Activated CD8-positive, alpha-beta memory T cell treated with anti-CD3 and anti-CD28 coated beads for 48 hours (primary cell): Measurements from ENCODE around the gene FUNDC1.
"Not testable (repeated sequence)": the region's sequence is repeated elsewhere in the genome, so short reads cannot be mapped to it uniquely, and the experiment has no call there.

ENCODE experiments used
- DNase-seq, 3 experiments: peaks; one replicate each; pipeline ENCODE4 v3.0.0-alpha.2; 2020; ENCODE audit warnings: low read depth in 2 of 3, low spot score in 2 of 3

The FUNDC1 gene

GRCh38 chrX:44542567-44543325 lies at the start of gene FUNDC1:
TSS of gene FUNDC1 (minus strand) at chrX:44542859. CDS start at chrX:44542832, 27 bp downstream.
- DNase-seq, result peak; percentile 74 to 86 (median 86)

GRCh38 chrX:44585866-44586265 lies 43.2 kb upstream of the FUNDC1 start:
- no peak for DNase-seq

- no peak for DNase-seq
These were observed 37.8 kb upstream of the FUNDC1 start for GRCh38 chrX:44580466-44580865.

- DNase-seq, result no peak
These were observed 29.8 kb upstream of the FUNDC1 start for GRCh38 chrX:44572340-44572938.

GRCh38 chrX:44570522-44570921 lies 27.9 kb upstream of the FUNDC1 start:
- DNase-seq, result no peak

GRCh38 chrX:44569122-44569521 lies 26.5 kb upstream of the FUNDC1 start:
- DNase-seq, result no peak

- no peak for DNase-seq
These were observed 25.5 kb upstream of the FUNDC1 start for GRCh38 chrX:44568196-44568595.

- DNase-seq, result not testable (repeated sequence)
These were observed 19.2 kb upstream of the FUNDC1 start for GRCh38 chrX:44561896-44562295.

- DNase-seq, result no peak
These were observed 7.9 kb upstream of the FUNDC1 start for GRCh38 chrX:44550563-44550962.

GRCh38 chrX:44545454-44545853 lies 2.8 kb upstream of the FUNDC1 start:
- not testable (repeated sequence) for DNase-seq

GRCh38 chrX:44544036-44544435 lies 1.4 kb upstream of the FUNDC1 start:
- no peak for DNase-seq

GRCh38 chrX:44536198-44536597 lies 6.5 kb downstream of the FUNDC1 start:
- no peak for DNase-seq

GRCh38 chrX:44529310-44529709 lies 13.3 kb downstream of the FUNDC1 start:
- DNase-seq, result no peak

- no peak for DNase-seq
These were observed 28.4 kb downstream of the FUNDC1 start for GRCh38 chrX:44514272-44514671.

- no peak for DNase-seq
These were observed 35.4 kb downstream of the FUNDC1 start for GRCh38 chrX:44507292-44507691.

GRCh38 chrX:44506678-44507077 lies 36.0 kb downstream of the FUNDC1 start:
- DNase-seq, result no peak

GRCh38 chrX:44503560-44503959 lies 39.1 kb downstream of the FUNDC1 start:
- no peak for DNase-seq

- DNase-seq, result no peak
These were observed 47.6 kb downstream of the FUNDC1 start for GRCh38 chrX:44495091-44495490.

GRCh38 chrX:44494357-44494756 lies 48.3 kb downstream of the FUNDC1 start:
- DNase-seq, result no peak

- no peak for DNase-seq
These were observed 53.1 kb downstream of the FUNDC1 start for GRCh38 chrX:44489515-44489914.

GRCh38 chrX:44484607-44485146 lies 58.0 kb downstream of the FUNDC1 start:
- no peak for DNase-seq

- no peak for DNase-seq
These were observed 58.6 kb downstream of the FUNDC1 start for GRCh38 chrX:44483965-44484606.
